Stimulated activated naive CD4-positive, alpha-beta T cell (primary cell): ENCODE results near the gene DDR1.
"Not testable (repeated sequence)": the region's sequence is repeated elsewhere in the genome, so short reads cannot be mapped to it uniquely, and the experiment has no call there.

Experiments used
- DNase-seq, 6 experiments: peaks; one replicate each; lab custom pipeline; 2025; lab: John Stamatoyannopoulos, UW

Gene DDR1

DNA sequence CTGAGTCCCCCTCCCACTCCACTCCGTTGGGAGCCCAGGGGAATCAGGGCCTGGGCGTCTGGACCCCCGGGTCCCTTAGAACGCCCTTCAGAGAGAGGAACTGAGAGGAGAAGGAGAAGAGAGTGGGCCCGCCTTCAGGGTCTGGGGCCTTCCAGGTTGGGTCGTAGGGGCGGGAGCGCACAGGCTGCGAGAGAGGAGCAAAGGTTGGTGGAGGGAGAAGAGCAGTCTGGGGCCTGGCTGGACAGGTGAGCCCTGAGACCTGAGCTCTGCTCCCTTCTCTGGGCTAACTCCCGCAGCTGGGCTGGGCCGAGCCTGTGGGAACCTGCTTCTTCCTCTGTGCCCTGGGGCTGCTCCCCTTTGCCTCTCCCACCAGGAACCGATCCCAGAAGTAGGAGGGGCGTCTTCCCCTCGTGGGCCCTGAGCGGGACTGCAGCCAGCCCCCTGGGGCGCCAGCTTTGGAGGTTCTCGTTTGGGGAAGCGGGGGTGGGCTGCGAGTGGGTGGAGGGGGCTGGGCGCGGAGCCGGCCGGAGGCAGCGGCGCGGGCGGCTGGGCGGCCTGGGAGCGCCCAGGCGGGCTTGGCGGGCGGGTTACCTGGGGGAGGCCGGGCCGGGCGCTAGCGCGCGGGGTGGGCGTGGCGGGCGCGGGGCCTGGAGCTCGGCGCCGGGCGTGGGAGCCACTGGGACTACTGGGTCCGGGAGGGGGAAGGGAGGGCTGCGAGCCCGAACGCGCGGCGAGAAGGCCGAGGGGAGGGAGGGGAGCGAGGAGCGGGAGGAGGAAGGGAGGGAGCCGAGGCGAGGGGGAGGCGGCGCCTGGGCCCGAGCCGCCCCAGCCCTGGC, at the start of gene DDR1:
TSS of gene DDR1 (plus strand) at position 835 of the 836 bp plus-strand sequence. CDS start 4,211 bp downstream, outside the sequence.
- peak; percentile 6 to 55 (median 36) for DNase-seq

DNA sequence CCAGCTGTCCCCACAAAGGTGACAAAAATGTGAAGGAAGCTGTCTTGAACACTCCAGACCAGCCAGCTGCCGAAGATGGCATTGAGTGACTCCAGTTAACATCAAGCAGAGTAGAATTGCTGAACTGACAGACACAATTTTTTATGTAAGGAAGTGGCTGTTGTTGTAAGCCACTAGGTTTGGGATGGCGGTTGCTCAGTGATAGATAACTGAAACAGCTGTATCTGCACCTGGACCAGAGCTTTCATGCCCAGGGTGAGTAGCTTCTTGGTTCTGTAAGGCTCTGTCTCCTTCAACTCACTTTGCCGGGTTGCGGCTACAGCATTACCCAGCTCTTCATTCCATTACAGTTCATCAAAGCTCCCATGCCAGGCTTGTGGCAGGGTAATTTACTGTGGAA, 49.7 kb upstream of the DDR1 start:
- DNase-seq = peak in 3 of 6 experiments; percentile 36 to 51 (median 47)

DNA sequence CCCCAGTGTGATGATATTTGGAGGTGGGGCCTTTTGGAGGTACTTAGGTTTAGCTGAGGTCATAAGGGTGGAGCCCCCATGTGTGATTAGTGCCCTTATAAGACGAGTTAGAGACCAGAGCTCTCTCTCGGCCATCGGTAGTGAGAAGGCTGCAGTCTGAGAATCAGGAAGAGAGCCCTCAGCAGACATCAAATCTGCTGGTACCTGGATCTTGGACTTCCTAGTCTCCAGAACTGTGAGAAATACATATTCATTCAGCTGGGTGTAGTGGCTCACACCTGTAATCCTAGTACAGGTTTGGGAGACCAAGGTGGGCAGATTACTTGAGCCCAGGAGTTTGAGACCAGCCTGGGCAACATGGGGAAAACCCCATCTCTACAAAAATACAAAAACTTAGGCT, 48.7 kb upstream of the DDR1 start:
- DNase-seq = no peak

DNA sequence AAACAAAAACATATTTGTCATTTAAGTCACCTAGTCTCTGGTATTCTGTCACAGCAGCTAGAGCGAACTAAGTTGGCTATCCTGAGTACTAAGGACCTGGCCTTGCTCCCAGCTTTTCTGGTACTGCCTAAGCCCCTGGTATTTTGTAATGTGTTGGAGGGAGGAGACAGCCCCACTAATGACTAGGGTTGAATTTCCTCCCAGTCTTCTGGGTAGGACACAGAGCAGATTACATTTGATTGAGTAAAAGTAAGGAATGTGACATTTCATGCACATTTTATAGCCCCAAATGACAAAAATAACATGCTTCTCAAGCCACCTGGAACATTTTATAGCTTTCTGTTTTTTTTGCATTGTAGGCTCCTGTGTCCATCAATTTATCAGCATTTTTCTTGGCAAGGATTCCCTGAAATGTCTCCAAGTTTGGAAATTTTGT, 47.9 kb upstream of the DDR1 start:
- no peak for DNase-seq

DNA sequence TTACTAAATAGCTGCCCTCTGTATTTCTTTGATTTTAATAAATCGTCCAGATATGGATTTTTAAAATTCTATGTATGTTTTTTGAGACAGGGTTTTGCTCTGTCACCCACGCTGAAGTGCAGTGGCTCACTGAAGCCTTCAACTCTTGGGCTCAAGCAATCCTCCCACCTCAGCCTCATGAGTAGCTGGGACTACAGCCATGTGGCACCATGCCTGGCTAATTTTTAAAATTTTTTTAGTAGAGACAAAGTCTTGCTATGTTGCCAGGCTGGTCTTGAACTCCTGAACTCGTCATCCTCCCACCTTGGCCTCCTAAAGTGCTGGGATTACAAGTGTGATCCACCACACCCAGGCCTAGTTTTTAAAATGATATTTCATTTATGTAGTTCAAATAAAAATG, 47.4 kb upstream of the DDR1 start:
- DNase-seq = no peak

DNA sequence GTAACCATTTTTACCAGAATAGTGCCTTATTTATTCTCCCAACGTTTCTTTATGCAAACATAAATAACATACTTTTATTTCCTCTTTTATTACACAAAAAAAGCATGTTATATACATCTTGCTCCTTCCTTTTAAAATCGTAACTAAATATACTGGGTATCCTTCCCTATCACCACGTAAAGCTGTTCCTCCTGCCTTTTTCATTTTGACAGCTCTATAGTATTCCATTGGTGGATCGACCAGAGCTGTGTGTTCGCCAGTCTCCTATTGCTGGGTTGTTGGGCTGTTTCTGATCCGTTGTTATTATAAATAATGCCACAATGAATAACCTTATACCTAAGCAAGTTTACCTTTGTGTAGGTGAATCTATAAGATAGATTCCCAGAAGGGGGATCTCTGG, 46.9 kb upstream of the DDR1 start:
- no peak for DNase-seq

DNA sequence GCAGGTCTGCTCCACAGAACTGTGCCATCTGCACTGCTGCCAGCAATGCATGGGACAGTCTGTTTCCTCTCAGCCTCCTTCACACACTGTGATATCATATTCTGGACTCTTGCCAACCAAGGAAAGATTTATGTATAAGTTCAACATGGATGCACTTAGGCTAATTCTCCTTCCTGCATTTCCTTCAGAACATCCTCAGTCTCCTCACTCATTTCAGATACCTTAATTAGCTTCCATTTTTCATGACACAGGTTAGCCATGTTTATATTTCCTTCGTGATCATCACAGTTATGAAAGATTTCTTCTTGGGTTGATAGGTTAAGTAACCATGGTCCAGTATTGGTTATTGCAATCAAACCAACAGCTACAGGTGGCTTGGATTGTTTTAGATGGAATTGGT, 46.4 kb upstream of the DDR1 start:
- no peak for DNase-seq

DNA sequence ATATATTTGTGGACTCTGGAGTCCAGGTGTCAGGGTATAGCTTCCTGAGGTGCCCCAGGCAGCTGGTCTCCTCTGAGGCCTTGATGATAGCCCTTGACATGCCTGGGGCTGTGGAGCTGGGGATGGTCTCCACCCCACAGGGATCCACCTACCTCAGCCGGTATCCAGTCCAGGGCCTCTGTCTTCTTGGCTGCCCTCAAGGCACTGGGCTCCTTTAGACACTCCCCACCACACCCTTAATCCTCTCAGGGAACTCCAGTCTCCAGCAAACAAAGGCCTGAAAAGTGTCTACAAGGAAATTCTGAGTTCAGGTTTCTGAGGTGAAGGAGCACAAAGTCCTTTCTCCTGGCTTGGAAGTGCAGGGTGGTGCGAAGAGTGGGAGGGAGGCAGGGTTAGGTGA, 44.6 kb upstream of the DDR1 start:
- DNase-seq = no peak

DNA sequence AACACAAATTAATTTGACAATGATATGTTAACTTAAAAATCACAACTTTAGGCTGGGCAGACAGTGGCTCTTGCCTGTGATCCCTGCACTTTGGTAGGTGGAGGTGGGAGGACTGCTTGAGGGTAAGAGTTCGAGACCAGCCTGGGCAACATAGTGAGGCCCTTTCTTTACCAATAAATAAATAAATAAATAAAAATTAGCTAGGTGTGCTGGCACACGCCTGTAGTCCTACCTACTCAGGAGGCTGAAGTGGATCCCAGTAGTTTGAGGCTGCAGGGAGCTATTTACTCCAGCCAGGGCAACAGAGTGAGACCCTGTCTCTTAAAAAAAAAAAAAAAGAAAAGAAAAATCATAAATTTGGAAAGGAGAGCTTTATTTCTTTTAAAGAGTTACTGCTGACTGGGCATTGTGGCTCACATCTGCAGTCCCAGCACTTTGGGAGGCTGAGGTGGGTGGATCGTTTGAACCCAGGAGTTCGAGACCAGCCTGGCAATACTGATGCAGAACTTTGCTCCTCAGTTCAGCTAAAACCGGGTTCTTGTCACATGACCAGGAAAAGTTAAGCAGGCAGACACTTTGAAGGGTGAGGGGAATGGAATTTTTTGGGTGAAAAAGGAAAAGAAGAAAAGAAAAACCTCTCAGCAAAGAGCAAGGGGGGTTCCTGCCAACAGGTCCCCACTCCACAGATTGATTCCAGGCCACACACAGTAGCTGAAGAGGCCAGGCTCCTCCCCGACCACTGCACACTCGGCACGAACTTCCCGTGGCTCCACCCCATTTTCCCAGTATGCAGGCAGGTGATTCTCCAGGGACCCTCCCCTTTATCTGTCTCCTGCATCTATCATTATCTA, 44.0 kb upstream of the DDR1 start:
- no peak for DNase-seq

DNA sequence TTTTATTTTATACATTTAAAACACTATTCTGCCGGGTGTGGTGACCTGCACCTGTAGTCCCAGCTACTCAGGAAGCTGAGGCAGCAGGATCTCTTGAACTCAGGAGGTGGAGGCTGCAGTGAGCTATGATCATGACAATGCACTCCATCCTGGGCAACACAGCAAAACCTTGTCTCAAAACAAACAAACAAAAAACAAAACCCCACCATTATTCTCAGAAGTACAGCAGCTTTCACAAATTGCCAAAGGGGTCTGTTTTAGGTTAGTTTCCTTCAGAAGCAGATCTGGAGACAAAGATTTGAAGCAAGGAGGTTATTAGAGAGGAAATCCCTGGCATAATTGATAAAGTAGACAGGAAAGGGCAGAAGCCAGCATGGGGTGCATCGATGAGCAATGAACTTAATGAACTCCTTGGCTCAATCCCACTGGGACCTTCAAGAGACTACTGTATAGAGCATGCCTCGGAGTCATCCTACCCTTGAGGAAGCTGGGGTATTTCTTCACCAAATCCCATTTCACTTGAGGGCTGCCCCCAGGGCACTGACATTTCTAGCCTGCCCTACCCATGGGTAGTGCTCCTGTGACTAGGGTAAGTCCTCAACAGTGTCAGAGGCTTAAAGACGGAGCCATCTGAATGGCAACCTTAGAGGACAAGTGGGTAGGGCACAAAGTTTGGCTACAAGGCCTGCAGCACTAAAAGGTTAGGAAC, 43.2 kb upstream of the DDR1 start:
- no peak for DNase-seq

DNA sequence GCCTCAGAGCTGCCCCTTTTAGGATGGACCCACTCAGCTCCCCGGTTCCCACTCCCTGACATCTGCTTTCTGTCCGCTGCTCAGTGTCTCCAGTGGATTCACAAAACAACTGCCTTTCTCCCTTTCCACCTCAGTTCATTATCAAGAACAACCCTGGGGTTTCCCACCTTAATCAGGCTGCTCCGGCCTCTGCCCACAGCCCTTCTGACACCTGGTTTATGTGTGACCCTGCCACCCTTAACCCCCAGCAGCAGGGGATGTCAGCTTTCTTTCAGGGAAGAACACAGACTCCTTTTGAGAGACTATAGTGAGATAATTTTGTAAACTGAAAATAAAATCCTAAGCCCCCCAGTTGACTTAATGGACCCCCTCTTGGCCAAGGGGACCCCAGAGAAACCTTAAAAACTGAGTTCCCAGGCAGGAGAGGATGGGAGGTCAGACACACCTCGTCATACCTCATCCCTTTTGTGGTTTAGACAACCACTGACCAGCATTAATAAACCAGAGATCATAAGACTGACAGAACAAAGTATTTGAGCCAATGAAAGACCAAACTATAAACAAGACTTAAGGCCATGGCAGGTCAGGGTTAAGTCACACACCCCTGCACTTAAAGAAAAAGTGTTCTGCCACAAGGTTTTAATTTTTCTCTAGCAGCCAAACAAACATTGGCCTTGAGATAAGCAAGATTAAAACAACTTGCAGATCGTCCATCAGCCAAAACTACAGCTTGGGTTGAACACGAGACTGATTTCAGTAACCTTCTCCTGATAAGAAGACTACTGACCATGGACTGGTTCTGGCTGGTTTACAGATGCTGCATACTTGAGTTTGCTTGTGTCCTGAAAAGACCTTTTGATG, 42.4 kb upstream of the DDR1 start:
- no peak for DNase-seq

DNA sequence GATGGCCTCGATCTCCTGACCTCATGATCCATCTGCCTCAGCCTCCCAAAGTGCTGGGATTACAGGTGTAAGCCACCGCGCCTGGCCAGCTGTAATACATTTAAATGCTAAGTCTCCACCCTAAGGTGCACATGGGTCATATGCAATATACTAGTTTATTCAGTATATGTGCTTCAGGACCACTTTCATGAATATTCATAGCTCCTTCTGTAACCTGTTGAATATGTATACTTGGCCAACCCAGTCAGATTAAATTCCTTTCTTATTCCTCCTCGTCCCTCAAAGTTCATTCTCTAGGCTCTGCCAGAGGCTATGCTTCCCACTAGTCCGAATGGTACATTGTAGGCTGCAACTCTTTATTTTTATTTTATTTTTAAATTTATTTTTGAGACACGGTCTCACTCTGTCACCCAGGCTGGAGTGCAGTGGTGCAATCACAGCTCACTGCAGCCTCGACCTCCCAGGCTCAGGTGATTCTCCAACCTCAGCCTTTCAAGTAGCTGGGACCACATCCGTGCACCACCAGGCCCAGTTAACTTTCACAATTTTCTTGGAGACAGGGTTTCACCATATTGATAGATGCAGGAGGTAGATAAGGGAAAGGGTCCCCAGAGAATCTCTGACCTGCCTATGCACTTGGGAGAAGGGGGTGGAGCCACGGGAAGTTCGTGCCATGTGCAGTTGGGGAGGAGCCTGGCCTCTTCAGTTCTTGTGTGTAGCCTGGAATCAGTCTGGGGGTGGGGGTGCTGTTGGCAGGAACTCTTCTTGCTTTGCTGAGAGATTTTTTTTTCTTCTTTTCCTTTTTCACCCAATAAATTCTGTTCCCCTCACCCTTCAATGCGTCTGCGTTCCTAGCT, 41.3 kb upstream of the DDR1 start:
- no peak for DNase-seq

DNA sequence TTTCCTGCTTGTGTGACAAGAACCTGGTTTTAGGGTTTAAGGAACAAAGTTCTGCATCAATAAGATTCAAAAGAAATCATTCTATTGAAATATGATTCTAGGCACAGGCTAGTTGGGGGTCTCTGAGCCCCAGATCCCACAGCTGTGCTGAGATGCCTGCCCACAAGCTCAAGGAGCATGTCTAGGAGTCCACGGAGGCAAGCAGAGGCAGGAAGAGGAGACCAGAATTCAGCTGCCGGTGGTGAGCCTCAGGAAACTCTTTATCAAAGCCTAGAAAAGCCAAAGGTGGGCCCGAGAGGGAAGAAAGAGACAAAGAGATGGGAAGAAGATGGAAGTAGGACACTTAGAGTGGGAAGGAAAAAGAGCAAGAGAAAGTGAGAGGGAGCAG, 40.7 kb upstream of the DDR1 start:
- DNase-seq = no peak

DNA sequence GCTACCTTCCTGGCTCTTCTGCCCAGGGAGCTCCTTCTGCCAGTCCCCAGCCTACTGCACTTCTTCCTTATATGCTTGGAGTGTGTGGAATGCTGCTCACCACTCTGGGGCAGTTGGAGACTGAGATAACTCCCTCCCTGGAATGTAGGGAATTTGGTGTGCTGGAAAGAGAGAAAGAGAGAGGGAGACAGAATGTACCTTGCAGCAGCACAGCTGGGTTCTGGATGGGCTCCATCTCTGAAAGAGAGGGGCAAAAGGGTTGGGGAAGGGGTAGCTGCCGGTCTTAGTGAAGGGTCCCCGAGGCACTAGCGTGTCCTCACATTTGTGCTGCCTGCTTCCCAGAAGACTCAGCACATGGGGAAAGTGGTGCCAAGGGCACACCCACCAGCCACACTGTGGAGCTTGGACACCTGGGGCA, 40.2 kb upstream of the DDR1 start:
- no peak for DNase-seq

DNA sequence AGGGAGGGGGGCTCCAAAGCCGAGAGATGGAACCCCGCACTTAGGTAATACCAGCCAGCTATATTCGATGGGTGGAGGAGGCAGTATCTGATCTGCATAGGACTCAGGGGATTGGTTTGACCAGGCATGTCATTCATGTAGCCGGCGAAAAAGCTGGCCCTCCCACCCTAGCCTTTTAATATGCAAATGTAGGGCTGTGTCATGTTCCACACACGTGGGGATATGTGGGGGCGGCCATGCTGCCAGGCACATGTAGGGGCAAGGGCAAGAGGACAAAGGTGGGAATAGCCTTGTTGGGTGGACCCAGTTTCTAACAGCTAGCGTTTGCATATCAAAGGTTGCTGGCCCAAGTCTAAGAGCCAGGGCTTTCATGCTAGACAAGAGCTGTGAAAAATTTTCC, 39.1 kb upstream of the DDR1 start:
- DNase-seq = no peak

DNA sequence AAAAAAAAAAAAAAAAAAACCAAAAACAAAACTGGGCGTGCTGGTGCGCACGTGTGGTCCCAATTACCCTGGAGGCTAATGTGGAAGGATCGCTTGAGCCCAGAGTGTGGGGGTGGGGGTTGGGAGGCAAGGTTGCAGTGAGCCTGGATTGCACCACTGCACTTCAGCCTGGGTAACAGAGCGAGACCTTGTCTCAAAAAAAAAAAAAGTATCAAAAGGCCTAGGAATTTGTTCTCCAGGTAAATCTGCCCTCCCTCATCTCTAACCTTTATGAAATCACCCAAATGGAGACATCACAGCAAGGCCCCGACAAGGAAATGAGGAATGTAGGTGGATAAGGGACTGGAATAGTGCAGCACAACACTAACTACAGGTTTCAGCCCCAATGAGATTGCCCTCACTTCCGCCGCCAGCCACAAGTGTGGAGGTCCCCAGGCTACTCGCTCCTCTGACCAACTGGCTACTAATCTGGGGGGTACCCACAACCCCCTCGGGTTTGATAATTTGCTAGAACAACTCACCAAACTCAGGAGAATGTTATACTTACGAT, 36.8 kb upstream of the DDR1 start:
- no peak for DNase-seq

DNA sequence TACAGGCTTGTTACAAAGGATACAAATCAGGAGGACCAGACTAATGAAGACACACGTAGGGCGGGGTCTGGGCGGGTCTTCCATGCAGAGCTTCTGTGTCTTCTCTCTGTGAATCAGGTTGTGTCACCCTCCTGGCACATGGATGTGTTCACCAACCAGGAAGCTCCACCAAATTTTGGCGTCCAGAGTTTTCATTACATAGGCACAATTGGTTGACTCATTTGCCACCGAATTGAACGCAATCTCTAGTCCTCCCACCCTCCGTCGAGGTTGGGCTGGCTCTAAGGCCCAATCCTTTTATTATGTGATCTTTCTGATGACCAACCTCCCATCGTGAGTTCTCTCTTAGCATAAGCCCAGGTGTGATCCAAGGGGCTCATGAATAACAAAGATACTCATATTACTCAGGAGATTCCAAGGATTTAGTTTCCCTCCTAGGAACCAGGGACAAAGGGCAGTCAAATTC, 36.3 kb upstream of the DDR1 start:
- no peak for DNase-seq

DNA sequence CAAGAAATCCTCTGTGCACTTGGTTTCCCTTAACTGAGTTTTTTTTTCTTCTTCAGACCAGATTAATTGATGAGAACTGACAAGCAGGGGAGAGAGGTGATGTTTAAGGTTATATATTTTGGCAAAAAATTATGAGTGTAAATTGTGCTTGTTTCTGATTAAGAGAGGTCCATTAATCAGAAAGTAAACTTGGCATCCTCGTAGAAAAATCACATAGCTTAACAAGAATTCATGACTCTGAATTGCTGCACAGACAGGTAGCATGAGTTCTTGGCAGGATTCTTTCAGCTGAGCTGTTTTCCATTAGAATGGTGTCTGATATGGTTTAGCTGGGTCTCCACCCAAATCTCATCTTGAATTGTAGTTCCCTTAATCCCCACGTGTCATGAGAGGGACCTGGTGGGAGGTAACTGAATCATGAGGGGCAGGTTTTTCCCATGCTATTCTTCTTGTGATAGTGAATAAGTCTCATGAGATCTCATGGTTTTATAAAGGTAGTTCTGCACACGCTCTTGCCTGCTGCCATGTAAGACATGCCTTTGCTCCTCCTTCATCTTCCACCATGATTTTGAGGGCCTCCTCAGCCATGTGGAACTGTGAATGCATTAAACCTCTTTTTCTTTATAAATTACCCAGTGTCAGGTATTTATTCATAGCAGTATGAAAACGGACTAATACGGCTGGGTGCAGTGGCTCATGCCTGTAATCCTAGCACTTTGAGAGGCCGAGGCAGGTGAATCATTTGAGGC, 34.2 kb upstream of the DDR1 start:
- no peak for DNase-seq

DNA sequence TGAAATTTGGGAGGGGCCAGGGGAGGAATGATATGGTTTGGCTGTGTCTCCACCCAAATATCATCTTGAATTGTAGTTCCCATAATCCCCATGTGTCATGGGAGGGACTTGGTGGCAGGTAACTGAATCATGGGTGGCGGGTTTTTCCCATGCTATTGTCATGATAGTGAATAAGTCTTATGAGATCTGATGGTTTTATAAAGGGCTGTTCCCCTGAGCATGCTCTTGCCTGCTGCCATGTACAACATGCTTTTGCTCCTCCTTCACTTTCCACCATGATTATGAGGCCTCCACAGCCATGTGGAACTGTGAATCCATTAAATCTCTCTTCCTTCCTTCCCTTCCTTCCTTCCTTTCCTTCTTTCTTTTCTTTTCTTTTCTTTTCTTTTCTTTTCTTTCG, 31.9 kb upstream of the DDR1 start:
- not testable (repeated sequence) for DNase-seq
